ENCODE data around the gene ASPSCR1. TPM values are rescaled to one million over a fixed set of nuclear protein-coding genes. Genes with fewer than 3 reads are reported as not detected.

Gene ASPSCR1
- total RNA-seq, 4 donors from 2014 or later = 11.7 to 24.4 (median 18.6) TPM

DNA sequence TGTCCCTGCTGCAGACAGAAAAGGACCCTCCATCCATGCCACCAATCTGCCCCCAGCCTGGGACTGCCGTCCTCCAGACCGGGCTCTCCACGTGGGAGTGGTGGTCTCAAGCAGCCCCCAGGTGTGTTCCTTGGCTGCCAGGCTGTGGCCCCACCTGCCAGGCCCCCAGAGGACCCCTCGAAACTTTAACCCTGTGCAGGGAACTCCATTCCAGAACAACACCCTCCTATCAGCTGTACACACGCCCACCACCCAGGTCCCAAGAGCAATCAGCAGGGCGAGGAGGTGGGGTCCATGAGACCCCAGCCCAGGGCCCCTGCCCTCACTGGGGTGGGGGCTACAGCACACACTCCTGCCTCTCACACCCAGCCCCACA lies 41.7 kb upstream of the ASPSCR1 start:
- no peak for ATAC-seq
- TF ChIP-seq POLR2AphosphoS5 (IDR thresholded peaks at IDR 0.05) (no peak), EP300 (IDR thresholded peaks at IDR 0.05) (no peak), CTCF (IDR thresholded peaks at IDR 0.05) (no peak), POLR2A (IDR thresholded peaks at IDR 0.05) (no peak)
- H3K36me3 ChIP-seq = no peaks in the 10 kb centered on the region
- no CpG with 5 or more reads among the region's 6 CpGs for WGBS, 2 donors (ENCODE audit: low coverage in 1 of 2)
- H3K27ac ChIP-seq = no peak overlapping the region
- H3K9me3 ChIP-seq = no peaks in the 10 kb centered on the region
- peaks cover 0 to 33% (median 10%) of the 10 kb centered on the region in 3 donors for H3K4me1 ChIP-seq
- H3K27me3 ChIP-seq = peaks cover 24% of the 10 kb centered on the region
- H3K4me3 ChIP-seq = no peak overlapping the region

DNA sequence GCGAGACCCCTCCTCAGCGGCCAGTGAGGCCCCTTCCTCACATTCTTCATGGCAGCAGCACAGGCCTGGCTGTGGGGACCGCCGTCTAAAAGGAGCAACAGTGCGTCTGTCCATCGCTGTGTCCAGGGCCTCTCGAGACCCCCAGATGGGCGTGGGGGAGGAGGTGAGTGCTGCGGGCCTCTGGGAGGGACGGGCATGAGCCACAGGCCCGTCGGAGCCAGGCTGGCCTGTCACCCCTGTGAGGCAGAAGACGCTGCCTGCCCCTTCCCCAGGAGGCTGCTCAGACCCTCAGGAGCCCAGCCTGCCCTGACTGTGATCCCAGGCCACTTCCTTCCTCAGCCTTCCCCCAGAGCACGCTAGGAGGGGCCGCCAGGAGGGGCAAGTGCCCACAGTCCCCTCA lies 38.2 kb upstream of the ASPSCR1 start:
- TF ChIP-seq CTCF (IDR thresholded peaks at IDR 0.05) (no peak), POLR2A (IDR thresholded peaks at IDR 0.05) (no peak), EP300 (IDR thresholded peaks at IDR 0.05) (no peak), POLR2AphosphoS5 (IDR thresholded peaks at IDR 0.05) (no peak)
- Histone ChIP-seq H3K27me3 (peaks cover 50% of the 10 kb centered on the region), H3K27ac (no peak overlapping the region), H3K4me3 (no peak overlapping the region), H3K9me3 (no peaks in the 10 kb centered on the region), H3K36me3 (no peaks in the 10 kb centered on the region), H3K4me1 (peaks cover 0 to 40% (median 10%) of the 10 kb centered on the region in 3 donors)
- no CpG with 5 or more reads among the region's 15 CpGs for WGBS, 2 donors (ENCODE audit: low coverage in 1 of 2)
- no peak for ATAC-seq

- ATAC-seq = peak; percentile 11
These were observed 37.5 kb upstream of the ASPSCR1 start for GRCh38 chr17:81939881-81940385.

DNA sequence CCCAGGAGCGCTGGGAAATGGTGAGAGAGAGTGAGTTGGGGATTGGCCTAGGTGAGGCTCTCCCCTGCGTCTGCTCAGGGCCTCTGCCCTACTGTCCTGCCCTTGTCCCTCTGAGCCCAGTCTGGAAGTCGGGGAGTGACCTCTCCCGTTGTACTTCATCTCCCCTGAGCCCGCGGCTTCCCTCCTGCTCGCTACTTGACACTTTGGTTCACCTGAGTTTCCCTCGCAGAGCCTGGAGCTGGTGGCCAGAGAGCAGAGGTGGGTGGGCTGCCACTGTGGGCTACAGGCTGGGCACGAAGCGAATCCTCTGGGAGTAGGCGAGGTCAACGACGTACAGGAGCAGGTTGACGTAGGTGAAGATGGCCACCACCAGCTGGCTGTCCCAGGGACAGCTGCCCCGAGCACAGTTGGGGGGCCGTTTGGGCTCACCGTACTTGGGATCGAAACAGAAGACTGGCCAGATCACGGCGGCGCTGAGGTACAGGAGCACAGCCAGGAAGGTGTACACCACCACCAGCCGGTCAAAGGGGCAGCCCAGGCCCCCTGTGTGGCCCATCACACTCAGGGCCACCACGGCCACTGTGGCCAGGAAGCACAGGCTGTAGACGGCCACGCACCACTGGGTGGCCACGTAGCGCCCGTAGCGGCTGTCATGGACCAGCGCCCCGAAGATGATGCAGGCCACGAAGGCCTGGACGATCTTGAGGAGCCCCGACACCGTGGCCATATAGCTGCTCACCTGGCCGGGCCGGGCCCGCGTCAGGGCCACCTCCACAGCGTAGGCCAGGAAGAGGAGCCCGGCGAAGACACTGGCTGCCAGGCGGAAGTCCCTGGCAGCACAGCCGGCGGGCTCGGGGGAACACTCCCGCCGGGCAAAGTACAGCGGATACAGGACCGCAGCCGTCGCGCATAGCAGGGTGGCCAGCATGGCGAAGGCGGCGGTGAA lies 36.6 kb upstream of the ASPSCR1 start:
- Histone ChIP-seq H3K27me3 (peaks cover 58% of the 10 kb centered on the region), H3K4me3 (no peak overlapping the region), H3K36me3 (no peaks in the 10 kb centered on the region), H3K4me1 (peaks cover 0 to 40% (median 10%) of the 10 kb centered on the region in 3 donors), H3K9me3 (no peaks in the 10 kb centered on the region), H3K27ac (no peak overlapping the region)
- WGBS, 2 donors (ENCODE audit: low coverage in 1 of 2) = 79 to 89% methylated on average over 7 to 9 of the region's 56 CpGs
- no peak for ATAC-seq
- no peak for TF ChIP-seq POLR2AphosphoS5 (IDR thresholded peaks at IDR 0.05)
- no peak for TF ChIP-seq POLR2A (IDR thresholded peaks at IDR 0.05)
- TF ChIP-seq CTCF (IDR thresholded peaks at IDR 0.05) = no peak
- no peak for TF ChIP-seq EP300 (IDR thresholded peaks at IDR 0.05)

More at GRCh38 chr17:81939881-81940385, 37.5 kb upstream of the ASPSCR1 start:
- H3K36me3 ChIP-seq = no peaks in the 10 kb centered on the region
- peaks cover 57% of the 10 kb centered on the region for H3K27me3 ChIP-seq
- no peaks in the 10 kb centered on the region for H3K9me3 ChIP-seq
- peaks cover 0 to 40% (median 10%) of the 10 kb centered on the region in 3 donors for H3K4me1 ChIP-seq
- TF ChIP-seq POLR2A (IDR thresholded peaks at IDR 0.05) = no peak
- no peak for TF ChIP-seq POLR2AphosphoS5 (IDR thresholded peaks at IDR 0.05)
- no peak for TF ChIP-seq CTCF (IDR thresholded peaks at IDR 0.05)
- no peak for TF ChIP-seq EP300 (IDR thresholded peaks at IDR 0.05)
- WGBS, 2 donors (ENCODE audit: low coverage in 1 of 2) = 10 to 23% methylated on average over 2 to 3 of the region's 21 CpGs
- no peak overlapping the region for H3K27ac ChIP-seq
- H3K4me3 ChIP-seq = no peak overlapping the region

Data from gastroesophageal sphincter (tissue), 4 donors.